Endometrial microvascular endothelial cells (primary cell): Measurements from ENCODE around the gene TRAPPC12. TPM values are rescaled to one million over a fixed set of nuclear protein-coding genes. Genes with fewer than 3 reads are reported as not detected.
"Not testable (repeated sequence)": the region's sequence is repeated elsewhere in the genome, so short reads cannot be mapped to it uniquely, and the experiment has no call there.

ENCODE experiments used
- in situ Hi-C: cut with HindIII; loops from 2 replicates; pipeline ENCODE4 v1.10.0; 2017; ENCODE audit warnings: low sequenced_read_pairs, low pct_unique_long_range_greater_than_20kb; ENCODE audit errors: inconsistent ontology term
- total RNA-seq: library from RNA; depleted of rRNA; stranded (reverse); fragments of >200 nt; gene quantifications from one replicate; pipeline ENCODE4 v1.2.3, GENCODE V29; 2015; ENCODE audit errors: inconsistent ontology term

The TRAPPC12 gene
- total RNA-seq, 1 donor from 2014 or later, result 66.1 TPM

DNA sequence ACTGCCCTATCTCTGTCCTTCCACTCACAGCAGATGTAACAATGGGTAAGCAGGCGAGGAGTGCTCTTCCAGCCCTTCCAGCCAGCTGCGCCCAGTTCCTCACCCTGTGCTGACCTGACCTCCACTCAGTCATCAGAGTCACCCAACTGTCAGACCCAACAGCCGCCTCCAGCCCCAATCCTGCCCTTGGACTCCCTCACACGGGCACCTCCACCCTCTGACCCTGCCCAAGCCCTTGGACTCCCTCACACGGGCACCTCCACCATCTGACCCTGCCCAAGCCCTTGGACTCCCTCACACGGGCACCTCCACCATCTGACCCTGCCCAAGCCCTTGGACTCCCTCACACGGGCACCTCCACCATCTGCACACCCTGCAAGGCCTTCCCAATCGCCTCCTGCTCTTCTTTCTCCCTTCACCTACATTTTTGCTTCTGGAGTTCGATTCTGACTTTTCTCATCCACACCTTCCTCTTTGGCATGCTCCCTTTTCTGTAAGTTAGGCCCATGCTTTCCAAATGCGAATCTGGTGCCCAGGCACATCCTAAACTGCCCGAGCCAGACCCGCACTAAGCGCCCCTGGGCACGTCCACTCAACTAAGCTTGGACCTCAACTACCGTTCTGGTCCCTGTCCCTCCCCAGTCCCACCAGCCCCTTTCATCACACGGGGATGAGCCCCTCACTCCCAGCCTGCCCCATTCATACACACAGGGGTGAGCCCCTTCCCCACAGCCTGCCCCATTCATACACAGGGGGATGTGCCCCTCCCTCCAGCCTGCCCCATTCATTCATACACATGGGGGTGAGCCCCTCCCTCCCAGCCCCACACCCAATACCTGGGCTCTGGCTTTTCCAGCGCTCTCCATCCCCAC lies 17.7 kb upstream of the TRAPPC12 start:
- in situ Hi-C loops, result no loop called here

DNA sequence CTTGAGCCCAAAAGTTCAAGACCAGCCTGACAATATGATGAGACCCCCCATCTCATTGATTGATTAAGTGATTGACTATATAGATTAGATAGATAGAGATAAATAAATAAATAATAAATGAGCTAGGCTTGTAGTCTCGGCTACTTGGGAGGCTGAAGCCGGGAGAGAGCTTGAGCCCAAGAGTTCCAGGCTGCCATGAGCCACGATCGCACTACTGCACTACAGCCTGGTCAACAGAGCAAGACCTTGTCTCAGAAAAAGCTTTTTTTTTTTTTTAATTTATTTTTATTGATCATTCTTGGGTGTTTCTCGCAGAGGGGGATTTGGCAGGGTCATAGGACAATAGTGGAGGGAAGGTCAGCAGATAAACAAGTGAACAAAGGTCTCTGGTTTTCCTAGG lies 14.3 kb upstream of the TRAPPC12 start:
- in situ Hi-C loops, result no loop called here

DNA sequence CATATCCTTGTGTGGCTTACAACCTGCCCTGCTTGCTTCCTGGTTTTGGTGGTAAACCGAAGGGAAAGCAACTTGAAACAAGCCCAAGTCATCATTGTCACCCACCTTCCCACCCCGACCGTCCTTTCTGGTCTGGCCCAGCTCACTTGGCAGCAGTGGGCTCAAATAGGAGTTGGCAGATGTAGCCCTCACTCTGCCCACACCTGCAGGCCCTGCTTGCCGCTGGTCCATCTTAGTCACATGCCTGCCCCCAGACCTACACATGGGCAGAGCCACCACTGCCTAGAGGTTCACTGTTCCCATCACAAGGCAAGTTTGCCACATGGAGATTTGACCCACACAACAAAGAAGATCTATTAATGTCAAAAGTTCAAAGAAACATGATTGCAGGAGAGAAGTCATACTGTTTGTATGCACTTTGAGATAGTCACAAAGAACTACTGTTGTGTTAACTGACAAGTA lies 11.2 kb upstream of the TRAPPC12 start:
- in situ Hi-C loops, result no loop called here

DNA sequence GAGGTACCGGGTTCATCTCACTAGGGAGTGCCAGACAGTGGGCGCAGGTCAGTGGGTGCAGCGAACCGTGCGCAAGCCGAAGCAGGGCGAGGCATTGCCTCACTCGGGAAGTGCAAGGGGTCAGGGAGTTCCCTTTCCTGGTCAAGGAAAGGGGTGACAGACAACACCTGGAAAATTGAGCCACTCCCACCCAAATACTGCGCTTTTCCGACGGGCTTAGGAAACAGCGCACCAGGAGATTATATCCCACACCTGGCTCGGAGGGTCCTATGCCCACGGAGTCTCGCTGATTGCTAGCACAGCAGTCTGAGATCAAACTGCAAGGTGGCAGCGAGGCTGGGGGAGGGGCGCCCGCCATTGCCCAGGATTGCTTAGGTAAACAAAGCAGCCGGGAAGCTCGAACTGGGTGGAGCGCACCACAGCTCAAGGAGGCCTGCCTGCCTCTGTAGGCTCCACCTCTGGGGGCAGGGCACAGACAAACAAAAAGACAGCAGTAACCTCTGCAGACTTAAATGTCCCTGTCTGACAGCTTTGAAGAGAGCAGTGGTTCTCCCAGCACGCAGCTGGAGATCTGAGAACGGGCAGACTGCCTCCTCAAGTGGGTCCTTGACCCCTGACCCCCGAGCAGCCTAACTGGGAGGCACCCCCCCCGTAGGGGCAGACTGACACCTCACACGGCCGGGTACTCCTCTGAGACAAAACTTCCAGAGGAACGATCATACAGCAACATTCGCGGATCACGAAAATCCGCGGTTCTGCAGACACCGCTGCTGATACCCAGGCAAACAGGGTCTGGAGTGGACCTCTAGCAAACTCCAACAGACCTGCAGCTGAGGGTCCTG lies 9.9 kb upstream of the TRAPPC12 start:
- in situ Hi-C loops, result not testable (repeated sequence)

DNA sequence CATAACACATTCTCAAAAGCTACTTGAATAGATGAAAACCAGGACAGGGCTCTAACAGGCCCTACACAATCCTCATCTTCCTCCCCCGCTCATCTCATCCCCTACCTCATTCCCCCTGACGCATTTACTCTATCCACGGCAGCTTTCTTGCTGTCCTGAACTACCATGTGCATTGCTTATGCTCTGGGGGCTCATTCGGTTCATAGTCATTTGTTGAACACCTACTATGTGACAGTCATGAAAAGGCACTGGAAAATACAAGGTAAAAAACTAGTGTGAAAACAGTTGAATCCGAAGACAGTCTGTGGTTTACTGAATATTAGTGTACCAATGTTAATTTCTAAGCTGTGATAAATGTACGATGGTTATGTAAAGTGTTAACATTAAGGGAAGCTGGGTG lies 2.7 kb upstream of the TRAPPC12 start:
- in situ Hi-C loops, result no loop called here

DNA sequence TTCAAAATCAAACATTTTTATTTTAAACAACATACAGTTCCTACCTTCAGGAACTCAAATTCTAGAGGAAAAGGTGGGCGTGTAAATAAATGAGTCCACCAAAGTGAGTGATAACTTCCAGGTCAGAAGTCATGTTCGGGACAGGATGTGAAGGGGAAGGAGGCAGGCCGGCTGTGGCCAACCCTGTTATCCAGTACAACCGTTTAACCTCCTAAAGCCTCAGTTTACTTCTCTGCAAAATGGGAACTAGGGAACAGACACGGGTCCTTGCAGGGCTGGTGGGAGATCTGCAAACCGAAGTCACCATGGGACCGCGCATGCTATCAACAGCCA lies 2.2 kb upstream of the TRAPPC12 start:
- in situ Hi-C loops, result no loop called here

DNA sequence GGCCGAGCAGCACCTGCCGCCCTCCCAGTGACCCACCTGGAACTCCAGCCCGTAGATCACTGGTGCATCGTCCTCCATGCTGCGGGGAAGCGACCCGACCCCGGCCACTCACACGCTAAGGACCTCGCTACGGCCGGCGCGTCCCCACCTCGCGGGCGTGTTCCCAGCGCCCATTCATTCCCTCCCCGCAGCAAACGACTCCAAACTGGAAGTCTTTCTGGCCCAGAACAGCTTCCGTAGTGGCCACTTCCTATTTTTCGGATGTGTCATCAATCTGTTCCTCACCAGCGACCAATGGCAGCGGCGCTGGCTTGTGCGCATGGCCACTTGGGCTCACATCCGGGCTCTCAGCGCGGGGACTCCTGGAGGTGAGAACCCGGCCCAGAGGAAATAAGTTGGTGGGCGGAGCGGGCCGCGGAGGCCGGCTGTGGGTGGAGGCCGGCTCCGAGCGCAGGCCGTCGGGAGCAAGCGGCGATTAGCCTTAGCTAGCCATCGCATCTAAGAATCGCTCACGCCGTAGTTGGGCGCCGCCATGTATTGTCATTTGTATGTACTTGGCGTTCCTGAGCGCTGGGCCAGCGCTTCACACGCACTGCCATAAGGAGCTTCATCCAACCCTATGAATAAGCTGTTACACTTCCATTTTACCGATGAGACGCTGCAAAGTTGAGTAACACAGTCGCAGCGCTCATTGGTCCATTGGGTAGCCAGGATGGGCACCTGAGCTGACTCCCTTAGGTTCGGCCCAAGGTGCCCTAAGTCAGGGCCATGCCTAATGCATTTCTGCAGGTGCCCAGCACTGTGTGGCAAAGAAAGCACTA lies 1.7 kb upstream of the TRAPPC12 start, which contains the start of gene EIPR1:
TSS of gene EIPR1 (minus strand) at position 207 of the 821 bp plus-strand sequence. CDS start at position 78, 129 bp downstream.
- in situ Hi-C loops, result no loop called here

DNA sequence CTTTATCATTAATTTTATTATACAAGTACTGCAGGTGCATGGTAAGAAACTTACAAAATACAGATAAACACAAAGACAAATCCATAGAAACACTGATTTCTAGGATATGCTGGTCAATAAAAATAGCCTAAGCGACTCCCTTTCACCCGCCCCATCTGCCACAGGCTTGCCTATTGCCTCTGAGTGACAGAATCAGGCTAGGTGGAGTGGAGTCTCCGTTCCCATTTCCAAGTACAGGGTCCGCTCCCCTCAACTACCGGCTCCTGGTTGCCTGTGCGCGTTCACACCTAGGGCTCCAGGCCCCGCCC lies 201 bp upstream of the TRAPPC12 start:
- in situ Hi-C loops, result no loop called here

DNA sequence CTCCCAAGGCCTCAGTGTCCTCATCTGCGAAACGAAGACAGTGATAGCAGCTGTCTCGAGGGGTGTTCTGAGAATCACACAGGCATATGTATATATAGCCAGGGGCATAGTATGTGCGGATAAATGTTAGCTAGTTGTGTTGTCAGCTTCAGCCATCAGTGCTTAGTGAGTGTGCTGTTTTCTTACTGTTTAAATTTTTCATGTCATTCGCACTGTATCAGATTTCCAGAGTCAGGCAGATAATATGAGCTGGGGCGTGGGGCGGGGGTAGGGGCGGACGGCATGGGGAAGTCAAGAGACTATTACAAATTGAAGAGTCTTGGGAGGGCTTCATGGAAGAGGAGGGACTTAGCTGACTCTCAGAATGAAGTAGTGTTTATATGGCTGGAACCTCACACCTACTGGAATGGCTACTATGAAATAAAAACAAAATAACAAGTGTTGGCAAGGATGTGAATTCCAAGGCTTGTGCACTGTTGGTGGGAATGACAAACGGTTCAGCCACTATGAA lies 7.0 kb downstream of the TRAPPC12 start:
- in situ Hi-C loops, result no loop called here

DNA sequence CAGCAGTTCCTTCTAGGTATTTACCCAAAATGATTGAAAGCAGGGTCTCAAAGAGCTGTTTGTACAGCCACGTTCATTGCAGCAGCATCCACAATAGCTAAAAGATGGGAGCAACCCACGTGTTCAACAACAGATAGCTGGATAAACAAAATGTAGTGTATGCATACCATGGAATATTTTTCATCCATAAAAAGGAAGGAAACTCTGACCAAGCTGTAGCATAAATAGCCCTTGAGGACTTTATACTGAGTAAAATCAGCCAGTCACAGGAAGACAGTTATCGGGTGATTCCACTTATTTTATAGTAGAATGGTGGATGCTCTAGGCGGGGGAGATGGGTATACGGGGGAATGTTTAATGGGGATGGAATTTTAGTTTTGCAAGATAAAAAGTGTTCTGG lies 7.5 kb downstream of the TRAPPC12 start:
- in situ Hi-C loops, result no loop called here

DNA sequence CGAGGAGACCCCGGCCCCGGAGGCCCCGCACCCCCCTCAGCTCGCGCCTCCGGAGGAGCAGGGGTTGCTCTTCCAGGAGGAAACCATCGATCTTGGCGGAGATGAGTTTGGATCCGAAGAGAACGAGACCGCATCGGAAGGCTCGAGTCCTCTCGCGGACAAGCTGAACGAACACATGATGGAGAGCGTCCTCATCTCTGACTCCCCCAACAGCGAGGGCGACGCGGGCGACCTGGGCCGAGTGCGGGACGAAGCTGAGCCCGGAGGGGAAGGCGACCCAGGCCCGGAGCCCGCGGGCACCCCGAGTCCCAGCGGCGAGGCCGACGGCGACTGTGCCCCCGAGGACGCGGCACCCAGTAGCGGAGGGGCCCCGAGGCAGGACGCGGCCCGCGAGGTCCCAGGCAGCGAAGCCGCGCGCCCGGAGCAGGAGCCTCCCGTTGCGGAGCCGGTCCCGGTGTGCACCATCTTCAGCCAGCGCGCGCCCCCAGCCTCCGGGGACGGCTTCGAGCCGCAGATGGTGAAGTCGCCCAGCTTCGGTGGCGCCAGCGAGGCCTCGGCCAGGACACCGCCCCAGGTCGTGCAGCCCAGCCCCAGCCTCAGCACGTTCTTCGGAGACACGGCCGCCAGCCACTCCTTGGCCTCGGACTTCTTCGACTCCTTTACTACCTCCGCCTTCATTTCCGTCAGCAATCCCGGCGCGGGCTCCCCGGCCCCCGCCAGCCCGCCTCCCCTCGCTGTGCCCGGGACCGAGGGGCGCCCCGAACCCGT lies 8.3 kb downstream of the TRAPPC12 start:
- in situ Hi-C loops, result no loop called here

DNA sequence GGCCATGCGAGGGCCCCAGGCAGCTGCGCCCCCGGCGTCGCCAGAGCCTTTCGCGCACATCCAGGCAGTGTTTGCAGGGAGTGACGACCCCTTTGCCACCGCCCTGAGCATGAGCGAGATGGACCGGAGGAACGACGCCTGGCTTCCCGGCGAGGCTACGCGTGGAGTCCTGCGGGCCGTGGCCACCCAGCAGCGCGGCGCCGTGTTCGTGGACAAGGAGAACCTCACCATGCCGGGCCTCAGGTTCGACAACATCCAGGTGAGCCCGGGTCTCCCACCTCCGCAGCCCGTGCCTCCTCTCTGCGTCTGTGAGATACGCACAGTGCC lies 8.9 kb downstream of the TRAPPC12 start:
- in situ Hi-C loops, result no loop called here

DNA sequence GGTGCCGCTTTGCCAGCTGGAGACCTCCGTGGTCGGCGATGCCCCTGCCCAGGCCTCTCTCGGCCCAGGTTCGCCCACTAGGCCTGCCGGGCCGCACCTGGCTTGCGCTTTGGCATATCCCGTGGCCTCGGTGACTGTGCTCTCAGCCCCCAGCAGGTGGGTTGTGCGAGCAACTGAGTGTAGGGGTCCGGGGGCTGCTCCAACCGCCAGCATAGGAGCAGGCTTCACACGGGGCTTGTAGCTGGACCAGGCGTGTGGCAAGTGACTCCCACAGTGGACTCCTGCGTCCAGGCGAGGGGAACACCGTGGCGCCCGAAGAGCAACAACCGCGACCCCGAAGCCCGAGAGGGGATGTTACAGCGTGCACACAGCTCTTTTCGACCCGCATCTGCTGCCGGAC lies 9.7 kb downstream of the TRAPPC12 start:
- in situ Hi-C loops, result no loop called here

DNA sequence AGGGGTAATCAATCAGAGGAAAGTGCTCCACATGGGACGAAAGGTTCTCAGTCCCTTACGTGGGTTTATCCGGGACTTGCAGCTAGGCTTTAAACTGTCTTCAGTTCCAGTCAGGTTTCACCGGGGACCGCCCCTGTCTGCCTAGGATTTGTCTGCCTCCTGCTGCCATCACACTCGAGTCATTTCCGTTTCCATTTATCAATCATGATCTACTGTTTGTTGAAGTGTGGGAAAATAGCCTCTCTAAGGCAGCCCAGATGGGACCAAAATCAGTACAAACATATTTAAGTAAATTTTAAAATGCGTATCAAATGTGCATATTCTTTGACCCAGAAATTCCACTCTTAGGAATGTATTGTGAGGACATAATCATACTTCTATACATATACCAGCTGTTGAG lies 10.5 kb downstream of the TRAPPC12 start:
- in situ Hi-C loops, result no loop called here

DNA sequence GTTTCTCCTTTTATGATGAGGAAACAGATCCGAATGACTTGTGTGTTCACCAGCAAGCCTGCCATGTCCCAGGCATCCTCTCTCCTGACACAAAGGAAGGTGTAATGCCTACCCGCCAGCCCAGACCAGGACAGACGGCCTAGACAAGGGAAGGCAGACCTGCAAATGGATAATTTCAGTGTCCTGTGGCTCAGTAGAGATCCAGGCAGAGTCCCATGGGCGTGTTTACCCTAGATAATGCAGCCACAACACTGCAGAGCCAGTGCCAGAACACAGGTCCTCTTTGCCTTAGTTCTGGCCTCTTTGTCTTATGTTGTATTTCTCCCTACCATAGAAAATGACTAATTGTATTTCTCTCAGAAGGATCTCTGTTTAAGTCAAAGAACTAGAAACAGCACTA lies 12.7 kb downstream of the TRAPPC12 start:
- in situ Hi-C loops, result no loop called here

DNA sequence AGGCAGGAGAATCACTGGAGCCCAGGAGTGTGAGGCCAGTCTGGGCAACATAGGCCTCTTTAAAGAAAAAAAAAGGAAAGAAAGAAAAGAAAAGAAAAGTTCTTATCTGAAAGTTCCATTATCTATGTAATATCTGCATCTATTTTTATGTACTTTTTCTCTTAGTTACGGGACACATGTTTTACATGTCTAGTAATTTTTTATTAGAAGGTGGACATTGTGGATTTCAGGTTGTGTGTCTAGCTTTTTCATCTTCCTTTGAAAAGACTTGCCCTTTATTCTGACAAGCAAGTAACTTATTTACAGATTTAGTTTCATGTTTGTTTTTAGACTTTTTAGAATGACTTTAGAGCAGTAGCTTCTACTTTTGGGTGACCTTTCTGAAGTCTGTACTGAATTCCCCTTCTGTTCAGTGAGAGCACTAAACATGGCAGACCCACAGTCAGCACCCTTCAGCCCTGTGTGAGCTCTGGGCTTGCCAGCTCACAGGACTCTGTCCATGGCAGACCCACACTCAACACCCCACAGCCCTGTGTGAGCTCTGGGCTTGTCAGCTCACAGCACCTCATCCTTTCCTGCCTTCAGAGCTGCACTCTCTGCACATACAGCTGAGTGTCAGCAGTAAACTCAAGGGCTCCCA lies 17.5 kb downstream of the TRAPPC12 start:
- in situ Hi-C loops, result no loop called here

DNA sequence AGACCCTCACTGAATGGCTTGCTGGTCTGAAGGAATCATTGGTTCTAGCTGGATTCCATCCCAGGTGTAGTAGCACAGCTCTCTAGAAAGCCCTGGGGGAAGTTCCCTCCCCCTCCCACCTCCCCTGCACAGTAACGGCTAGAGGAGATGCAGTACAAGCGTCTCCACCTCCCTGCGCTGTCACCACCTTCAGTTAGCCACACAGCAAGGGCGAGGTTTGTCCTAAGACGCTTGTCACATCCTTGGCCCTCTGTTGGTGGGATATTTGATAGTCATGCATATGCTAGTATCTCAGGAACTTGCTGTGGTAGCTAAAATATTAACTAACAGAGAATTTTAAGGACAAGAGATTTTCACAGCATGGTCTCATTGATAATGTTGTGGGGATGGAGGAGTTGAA lies 19.4 kb downstream of the TRAPPC12 start:
- in situ Hi-C loops, result no loop called here

DNA sequence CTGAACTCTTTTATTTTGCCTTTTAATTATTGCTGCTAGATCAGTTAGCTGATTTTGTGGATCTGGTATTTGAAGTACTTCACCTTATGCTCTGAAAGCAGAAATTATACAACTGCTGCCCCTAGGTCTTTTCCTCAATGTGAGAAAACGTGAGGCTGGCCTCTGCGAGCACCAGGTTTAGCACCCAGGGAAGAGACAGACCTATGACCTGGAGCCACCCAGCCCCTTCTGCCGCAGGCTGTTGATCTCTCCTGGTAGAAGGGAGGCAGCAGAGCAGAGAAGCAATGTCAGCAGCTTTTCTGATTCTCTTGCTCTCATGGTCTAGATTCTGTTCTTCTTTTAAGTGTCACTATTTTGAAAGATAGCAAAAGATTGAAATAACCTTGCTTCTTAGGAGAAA lies 19.9 kb downstream of the TRAPPC12 start:
- in situ Hi-C loops, result no loop called here
